Body of pancreas (tissue), 4 donors: ENCODE results near the gene ADARB1.

Source experiments
- CTCF ChIP-seq, 7 experiments: fragments of 450-650 bp in 4 of 7; fragments of 200-600 bp in 3 of 7; sonication (generic) in 3 of 7; IDR thresholded peaks; one replicate each; pipeline ENCODE4 v1.5.1; 2016 to 2019; ENCODE audit warnings: antibody characterized with exemption in 7 of 7
- POLR2A ChIP-seq, 3 donors: fragments of 450-650 bp; IDR thresholded peaks; one replicate each; pipeline ENCODE4 v1.6.1; 2016; ENCODE audit warnings: antibody characterized with exemption in 3 of 3, mild to moderate bottlenecking in 2 of 3

- TF ChIP-seq POLR2A (IDR thresholded peaks at IDR 0.05): no peak
- TF ChIP-seq CTCF (IDR thresholded peaks at IDR 0.05): no peak
Observed at GRCh38 chr21:45130324-45130774, 56.0 kb downstream of the ADARB1 start.
